SK-N-MC (cell line): Measurements from ENCODE around the gene STX19.

Experiments used
- EZH2 ChIP-seq: fragments of 200-600 bp; sonication (generic); IDR thresholded peaks from one replicate; pipeline ENCODE4 v1.6.1; 2017; ENCODE audit warnings: antibody characterized with exemption
- POLR2AphosphoS5 ChIP-seq: IDR thresholded peaks from 2 replicates; pipeline ENCODE4 v1.6.1; 2012; ENCODE audit warnings: mild to moderate bottlenecking, low read depth, low read length, borderline replicate concordance

DNA sequence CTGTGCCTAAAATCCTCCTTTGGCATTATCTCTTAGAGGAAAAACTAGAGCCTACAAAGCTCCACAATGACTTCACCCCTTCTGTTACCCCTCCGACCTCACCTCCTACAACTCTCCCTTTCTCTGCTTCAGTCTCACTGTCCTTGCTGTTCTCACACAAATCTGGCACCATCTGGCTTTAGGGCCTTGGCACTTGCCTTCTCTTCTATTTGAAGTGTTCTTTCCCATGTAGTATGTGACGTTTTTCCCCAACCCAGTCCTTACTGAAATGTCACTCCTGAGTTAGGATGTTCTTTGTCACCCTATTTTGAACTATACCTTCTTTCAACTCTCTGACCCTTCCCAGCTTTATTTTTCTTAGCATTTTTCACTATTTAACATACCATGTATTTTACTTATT lies 8.7 kb downstream of the STX19 start:
- TF ChIP-seq POLR2AphosphoS5 (no peak), EZH2 (no peak)
